Embryonic facial prominence (tissue), 1 donor: ENCODE measurements around the gene PNPT1.
"Not testable (repeated sequence)": the region's sequence is repeated elsewhere in the genome, so short reads cannot be mapped to it uniquely, and the experiment has no call there.

Experiments
- DNase-seq: peaks from one replicate; pipeline ENCODE4 v3.0.0-alpha.2; 2016; ENCODE audit errors: extremely low spot score

PNPT1 gene

DNA sequence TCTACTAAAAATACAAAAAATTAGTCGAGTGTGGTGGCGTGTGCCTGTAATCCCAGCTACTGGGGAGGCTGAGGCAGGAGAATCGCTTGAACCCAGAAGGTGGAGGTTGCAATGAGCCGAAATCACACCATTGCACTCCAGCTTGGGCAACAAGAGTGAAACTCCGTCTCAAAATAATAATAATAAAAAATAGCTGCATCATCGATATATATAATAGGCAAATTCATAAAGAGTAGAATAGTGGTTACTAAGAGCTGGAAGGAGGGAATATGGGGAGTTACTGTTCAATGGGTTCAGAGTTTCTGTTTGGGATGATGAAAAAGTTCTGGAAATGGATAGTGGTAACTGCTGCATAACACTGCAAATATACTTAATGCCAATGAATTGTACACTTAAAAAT lies 96.8 kb downstream of the PNPT1 start:
- not testable (repeated sequence) for DNase-seq

- DNase-seq = no peak
Observed at GRCh38 chr2:55595536-55595935, 98.1 kb downstream of the PNPT1 start.

- no peak for DNase-seq
Observed at GRCh38 chr2:55592130-55592529, 101.5 kb downstream of the PNPT1 start.

- DNase-seq = no peak
Observed at GRCh38 chr2:55590810-55591440, 102.7 kb downstream of the PNPT1 start.

DNA sequence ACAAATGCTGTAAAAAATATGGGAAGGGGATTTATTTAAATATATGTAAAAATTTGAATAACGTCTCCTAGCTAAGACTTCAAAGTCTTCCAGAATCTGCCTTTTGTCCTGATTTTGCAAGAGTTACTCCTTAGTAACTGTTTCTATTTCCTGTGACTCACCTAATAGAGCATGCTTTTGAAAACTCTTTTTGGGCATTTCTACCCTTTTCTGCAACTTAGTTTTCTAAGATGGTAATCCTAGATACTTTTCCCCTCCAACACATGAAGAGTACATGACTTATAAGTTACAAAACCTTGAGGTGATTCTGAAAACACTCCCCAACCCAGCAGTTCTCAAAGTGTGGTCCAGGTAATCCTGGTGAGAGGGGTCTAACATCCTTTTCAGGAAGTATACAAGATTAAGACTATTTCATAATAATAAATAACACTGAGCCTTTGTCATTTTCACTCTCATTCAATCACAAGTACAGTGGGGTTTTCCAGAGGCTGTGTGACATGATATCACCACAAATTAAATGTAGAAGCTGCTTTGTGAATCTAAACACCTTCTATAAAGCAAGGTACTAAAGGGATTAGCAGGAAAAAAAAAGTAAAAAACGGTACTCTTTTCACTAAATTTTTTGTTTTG lies 108.1 kb downstream of the PNPT1 start:
- DNase-seq = no peak
